GM10847 (cell line): Measurements from ENCODE around the gene DSG4.

Experiments used
- POLR2A ChIP-seq: IDR thresholded peaks from 2 replicates; pipeline ENCODE4 v1.6.1; 2011; ENCODE audit not compliant: insufficient read length; ENCODE audit errors: extremely low read depth

The DSG4 gene, protein sequence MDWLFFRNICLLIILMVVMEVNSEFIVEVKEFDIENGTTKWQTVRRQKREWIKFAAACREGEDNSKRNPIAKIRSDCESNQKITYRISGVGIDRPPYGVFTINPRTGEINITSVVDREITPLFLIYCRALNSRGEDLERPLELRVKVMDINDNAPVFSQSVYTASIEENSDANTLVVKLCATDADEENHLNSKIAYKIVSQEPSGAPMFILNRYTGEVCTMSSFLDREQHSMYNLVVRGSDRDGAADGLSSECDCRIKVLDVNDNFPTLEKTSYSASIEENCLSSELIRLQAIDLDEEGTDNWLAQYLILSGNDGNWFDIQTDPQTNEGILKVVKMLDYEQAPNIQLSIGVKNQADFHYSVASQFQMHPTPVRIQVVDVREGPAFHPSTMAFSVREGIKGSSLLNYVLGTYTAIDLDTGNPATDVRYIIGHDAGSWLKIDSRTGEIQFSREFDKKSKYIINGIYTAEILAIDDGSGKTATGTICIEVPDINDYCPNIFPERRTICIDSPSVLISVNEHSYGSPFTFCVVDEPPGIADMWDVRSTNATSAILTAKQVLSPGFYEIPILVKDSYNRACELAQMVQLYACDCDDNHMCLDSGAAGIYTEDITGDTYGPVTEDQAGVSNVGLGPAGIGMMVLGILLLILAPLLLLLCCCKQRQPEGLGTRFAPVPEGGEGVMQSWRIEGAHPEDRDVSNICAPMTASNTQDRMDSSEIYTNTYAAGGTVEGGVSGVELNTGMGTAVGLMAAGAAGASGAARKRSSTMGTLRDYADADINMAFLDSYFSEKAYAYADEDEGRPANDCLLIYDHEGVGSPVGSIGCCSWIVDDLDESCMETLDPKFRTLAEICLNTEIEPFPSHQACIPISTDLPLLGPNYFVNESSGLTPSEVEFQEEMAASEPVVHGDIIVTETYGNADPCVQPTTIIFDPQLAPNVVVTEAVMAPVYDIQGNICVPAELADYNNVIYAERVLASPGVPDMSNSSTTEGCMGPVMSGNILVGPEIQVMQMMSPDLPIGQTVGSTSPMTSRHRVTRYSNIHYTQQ

GRCh38 chr18:31376477-31376876 lies at the start of gene DSG4:
Gene DSG4 (plus strand): TSS chr18:31376777. CDS start chr18:31376912, 135 bp downstream.
- no peak for TF ChIP-seq POLR2A

GRCh38 chr18:31329787-31330438 lies 46.7 kb upstream of the DSG4 start:
- no peak for TF ChIP-seq POLR2A

GRCh38 chr18:31343454-31343853 lies 33.1 kb upstream of the DSG4 start:
- TF ChIP-seq POLR2A: no peak

DNA sequence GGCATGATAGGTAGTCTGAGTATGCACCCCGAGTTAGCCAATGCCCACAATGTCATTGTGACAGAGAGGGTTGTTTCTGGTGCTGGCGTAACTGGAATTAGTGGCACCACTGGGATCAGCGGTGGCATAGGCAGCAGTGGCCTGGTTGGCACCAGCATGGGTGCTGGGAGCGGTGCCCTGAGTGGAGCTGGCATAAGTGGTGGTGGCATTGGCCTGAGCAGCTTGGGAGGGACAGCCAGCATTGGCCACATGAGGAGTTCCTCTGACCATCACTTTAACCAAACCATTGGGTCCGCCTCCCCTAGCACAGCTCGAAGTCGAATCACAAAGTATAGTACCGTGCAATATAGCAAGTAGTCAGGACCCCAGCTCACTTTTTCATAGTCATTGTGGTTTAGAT lies 21.6 kb upstream of the DSG4 start:
- TF ChIP-seq POLR2A: no peak

DNA sequence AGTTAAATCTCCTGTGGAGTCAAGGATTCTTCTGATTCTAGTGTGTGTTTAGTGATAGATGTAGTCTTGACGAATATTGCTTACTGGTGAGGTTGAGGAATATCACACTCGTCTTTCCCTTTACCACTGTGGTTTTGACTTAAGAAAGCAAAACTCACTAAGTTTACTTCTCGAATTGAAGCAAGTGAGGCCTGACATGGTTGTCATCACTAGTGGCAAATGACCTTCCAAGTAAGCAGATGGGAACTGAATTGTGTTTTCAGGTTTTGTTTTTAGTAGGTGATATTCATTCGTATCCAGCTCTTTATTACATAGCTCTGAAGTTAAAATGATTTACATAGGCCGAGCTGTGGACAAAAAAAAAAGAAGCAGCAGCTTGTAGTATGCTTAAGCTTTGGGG lies 20.6 kb upstream of the DSG4 start:
- TF ChIP-seq POLR2A: no peak

GRCh38 chr18:31364190-31364589 lies 12.4 kb upstream of the DSG4 start:
- TF ChIP-seq POLR2A: no peak

DNA sequence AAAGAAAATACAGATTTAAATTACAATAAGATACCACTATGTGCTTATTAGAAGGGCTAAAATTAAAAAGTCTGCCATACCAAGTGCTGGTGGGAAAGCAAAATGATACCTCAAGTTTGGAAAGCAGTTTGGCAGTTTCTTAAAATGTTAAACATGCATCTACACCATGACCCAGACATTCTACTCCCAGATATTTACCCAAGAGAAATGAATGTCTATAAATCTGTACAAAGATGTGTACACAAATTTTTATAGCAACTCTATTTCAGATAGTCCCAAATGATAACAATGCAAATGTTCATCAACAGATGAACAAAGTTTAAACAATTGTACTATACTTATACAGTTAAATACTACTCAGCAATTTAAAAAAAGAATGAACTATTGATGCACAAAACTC lies 7.1 kb upstream of the DSG4 start:
- TF ChIP-seq POLR2A: no peak

DNA sequence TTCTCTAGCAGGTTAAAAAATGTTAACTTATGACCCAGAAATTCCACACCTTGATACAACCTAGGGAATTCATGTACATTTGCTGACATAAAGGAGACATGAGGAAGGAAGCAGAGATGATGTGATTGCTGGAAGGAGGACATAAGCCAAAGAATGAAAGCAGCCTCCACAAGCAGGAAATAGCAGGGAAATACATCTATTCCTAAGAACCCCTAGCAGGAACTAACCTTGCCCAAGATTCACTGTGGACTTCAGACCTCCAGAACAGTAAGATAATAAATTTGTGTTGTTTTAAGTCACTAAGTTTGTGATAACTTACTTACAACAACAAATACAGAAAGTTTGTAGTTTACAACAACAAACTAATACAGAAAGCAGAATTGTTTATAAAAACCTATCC lies 4.6 kb upstream of the DSG4 start:
- no peak for TF ChIP-seq POLR2A

DNA sequence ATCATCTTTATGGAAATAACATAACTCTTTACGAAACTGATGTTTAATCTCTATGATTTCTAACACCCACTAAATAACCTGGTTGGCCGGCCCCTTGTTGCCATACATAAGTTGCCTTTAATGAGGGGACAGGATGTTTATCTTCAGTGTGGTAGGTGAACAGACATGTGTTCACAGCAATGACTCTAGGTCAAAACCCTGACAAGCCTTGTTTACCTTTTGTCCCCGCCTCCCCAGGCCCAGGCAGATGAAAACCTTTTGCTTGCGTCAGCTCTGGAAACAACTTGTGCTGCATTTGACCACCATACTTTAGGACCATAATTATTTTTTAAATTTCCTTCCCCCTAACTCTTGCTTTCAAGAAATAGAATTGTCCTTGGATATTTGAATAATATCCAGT lies 2.9 kb upstream of the DSG4 start:
- no peak for TF ChIP-seq POLR2A

- TF ChIP-seq POLR2A: no peak
Measured at GRCh38 chr18:31380912-31381311, 4.3 kb downstream of the DSG4 start.

- no peak for TF ChIP-seq POLR2A
Measured at GRCh38 chr18:31382107-31382506, 5.5 kb downstream of the DSG4 start.

- no peak for TF ChIP-seq POLR2A
Measured at GRCh38 chr18:31386741-31387140, 10.2 kb downstream of the DSG4 start.

GRCh38 chr18:31393286-31393685 lies 16.7 kb downstream of the DSG4 start:
- TF ChIP-seq POLR2A: no peak

DNA sequence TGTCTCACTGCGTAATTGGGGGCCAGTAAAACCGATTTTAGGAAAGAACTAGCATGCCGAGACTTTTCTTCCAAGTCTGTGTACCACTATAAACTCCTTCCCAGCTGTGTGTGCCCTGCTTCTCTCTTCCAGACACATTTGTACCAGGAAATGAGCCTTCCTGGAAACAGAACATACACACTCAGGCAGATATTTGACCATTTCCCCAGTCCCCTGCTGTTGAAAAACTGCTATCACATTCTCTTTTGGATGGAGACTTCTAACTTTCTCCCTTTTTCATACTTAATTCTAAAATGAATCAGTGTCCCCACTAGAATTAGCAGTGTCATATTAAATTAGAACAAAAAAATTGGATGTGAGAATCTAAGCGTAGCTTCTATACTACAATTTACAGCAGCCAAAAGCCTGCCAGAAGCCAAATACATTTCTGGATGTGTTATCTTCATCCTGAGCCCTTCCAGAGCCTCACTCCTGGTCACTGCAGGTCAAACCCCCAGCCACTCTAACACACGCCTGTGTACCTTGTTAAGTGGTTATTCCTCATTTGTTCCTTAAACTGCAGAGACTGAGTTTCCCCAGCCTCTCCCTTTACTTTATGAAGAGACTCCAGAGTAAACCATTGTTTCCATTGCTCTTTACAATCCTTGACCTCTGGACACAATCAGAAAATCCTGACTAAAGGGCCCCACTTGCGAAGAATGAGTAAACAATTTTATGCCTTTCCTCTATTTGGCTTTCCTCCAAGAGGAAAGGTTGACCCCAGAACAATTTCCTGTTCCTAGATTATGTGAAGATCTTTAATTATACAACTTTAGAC lies 20.4 kb downstream of the DSG4 start:
- no peak for TF ChIP-seq POLR2A
